ENCODE data around the gene LSAMP.

DNA sequence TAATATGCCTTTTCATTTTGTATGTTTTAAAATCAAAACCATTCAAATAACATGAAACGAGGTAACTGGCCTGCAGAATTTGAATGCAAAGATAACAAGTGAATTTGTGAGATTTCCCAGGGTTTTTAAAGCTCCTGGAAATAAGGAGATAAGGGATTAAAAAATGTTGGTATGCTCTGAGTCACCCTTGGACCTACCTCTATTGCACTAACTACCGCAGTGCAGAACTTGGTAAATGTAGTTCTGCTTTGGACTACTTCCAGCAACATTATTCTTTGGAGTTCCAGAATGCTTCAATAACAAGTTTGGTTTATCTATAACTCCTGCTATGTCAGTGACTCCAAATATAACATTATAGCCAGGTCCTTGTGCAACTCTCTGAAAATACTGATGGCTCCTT, 620.2 kb downstream of the LSAMP start:
- TF ChIP-seq ZNF331 (CRISPR knock-in tag; IDR thresholded peaks at IDR 0.05; ENCODE audit: low read depth) (no peak), EZH2 (IDR thresholded peaks at IDR 0.05; ENCODE audit: low read depth, unreplicated experiment) (no peak), CTCF (conservative IDR thresholded peaks at IDR 0.05; ENCODE audit: low read depth in 2 of 2) (no peak), EZH2phosphoT487 (IDR thresholded peaks at IDR 0.05; ENCODE audit: unreplicated experiment) (no peak)
